ENCODE results near the gene SYNPO.

SYNPO gene

GRCh38 chr5:150644514-150644913 lies 4.1 kb downstream of the SYNPO start:
- H3K9me3 ChIP-seq = no peaks in the 10 kb centered on the region
- H3K27ac ChIP-seq = no peak overlapping the region
- H3K36me3 ChIP-seq = no peaks in the 10 kb centered on the region
- no peaks in the 10 kb centered on the region for H3K4me1 ChIP-seq (ENCODE audit: control insufficient read depth in 1 of 2, insufficient read depth in 1 of 2, low read depth in 1 of 2, low read length in 1 of 2)
- no peaks in the 10 kb centered on the region for H3K27me3 ChIP-seq
- no peak for TF ChIP-seq CTCF (IDR thresholded peaks at IDR 0.05)
- H3K4me3 ChIP-seq (ENCODE audit: low read depth in 1 of 2, low read length in 1 of 2) = no peak overlapping the region

DNA sequence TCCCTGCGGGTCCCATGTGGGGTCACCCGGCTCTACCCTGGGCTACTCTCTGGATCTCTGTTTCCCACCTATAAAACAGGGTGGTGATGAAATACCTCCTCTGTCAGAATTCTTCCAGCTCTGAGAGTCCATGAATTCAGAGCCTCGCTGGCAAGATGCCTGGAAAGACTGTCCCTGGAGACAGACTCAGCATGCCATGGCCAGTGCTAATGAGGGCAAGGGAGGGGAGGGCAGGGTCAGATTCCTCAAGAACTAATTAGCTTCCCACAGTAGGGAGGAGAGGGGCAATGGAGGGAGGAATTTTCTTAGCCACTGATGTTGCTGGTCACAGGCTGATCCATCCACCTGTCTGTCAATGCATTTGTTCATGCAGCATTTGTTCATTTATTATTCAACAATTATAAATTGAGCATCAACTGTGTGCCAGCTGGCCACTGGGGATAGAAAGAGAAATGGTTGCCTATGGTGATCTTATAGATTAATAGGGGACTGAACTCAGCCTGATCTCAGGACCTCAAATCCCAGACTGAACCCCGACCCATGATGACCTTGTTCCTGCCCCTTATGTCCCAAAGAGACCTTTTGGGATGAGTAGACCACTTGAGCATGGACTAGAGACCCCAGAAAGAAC lies 4.7 kb downstream of the SYNPO start:
- Histone ChIP-seq H3K4me1 (ENCODE audit: control insufficient read depth in 1 of 2, insufficient read depth in 1 of 2, low read depth in 1 of 2, low read length in 1 of 2) (no peaks in the 10 kb centered on the region), H3K9me3 (no peaks in the 10 kb centered on the region)
- no peak for TF ChIP-seq CTCF (IDR thresholded peaks at IDR 0.05)

DNA sequence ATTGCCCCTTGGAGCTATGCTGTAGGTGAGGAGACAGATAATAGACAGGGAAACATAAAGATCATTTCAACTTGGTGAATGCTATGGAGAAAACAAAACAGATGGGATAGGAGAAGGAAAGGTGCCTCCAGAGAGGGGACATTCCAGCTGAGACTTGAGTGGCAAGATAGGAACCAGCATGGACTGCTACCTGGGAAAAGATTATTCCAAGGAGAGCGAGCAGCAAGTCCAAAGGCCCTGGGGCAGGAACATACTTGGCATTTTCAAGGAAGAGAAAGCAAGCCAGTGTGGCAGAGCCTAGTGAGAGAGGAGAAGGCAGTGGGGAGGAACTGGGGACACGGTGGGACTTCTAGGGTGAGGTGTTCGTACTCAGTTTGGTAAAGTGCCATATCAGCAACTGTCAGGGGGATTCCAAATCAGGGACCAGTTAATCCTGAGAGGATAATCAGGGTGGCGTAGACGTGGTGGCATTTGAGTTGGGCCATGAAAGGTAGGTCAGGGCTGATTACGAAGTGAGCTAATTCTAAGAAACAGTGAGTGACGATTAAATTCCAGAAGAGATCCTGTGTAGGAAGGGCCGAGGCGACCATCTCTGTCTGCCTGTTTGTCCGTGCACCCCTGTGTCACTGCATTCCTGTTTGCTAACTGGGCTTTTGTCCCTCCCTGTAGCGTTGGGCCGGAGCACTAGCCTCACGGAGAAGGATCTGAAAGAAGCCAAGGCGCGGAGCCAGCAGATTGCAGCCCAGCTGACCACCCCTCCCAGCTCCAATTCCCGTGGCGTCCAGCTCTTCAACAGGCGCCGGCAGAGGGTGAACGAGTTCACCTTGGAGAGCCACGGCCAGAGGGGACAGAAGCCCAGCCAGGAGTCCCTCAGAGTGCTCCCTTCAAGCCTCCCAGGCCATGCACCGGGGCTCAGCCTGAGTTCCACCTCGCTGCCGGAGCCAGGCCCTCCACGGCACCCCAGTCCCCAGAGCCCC lies 7.1 kb downstream of the SYNPO start:
- H3K27me3 ChIP-seq = no peaks in the 10 kb centered on the region
- H3K36me3 ChIP-seq = no peaks in the 10 kb centered on the region
- no peak overlapping the region for H3K27ac ChIP-seq
- H3K4me1 ChIP-seq (ENCODE audit: control insufficient read depth in 1 of 2, insufficient read depth in 1 of 2, low read depth in 1 of 2, low read length in 1 of 2) = no peaks in the 10 kb centered on the region
- no peaks in the 10 kb centered on the region for H3K9me3 ChIP-seq
- TF ChIP-seq CTCF (IDR thresholded peaks at IDR 0.05) = no peak
- no peak overlapping the region for H3K4me3 ChIP-seq (ENCODE audit: low read depth in 1 of 2, low read length in 1 of 2)

More for the DNA sequence above, 4.7 kb downstream of the SYNPO start:
- Histone ChIP-seq H3K36me3 (no peaks in the 10 kb centered on the region), H3K4me3 (ENCODE audit: low read depth in 1 of 2, low read length in 1 of 2) (no peak overlapping the region), H3K27ac (no peak overlapping the region), H3K27me3 (no peaks in the 10 kb centered on the region)

- H3K27me3 ChIP-seq = peaks cover under 1% of the 10 kb centered on the region
- H3K27ac ChIP-seq = no peak overlapping the region
- H3K36me3 ChIP-seq = no peaks in the 10 kb centered on the region
- H3K9me3 ChIP-seq = no peaks in the 10 kb centered on the region
- no peak overlapping the region for H3K4me3 ChIP-seq (ENCODE audit: low read depth in 1 of 2, low read length in 1 of 2)
- no peaks in the 10 kb centered on the region for H3K4me1 ChIP-seq (ENCODE audit: control insufficient read depth in 1 of 2, insufficient read depth in 1 of 2, low read depth in 1 of 2, low read length in 1 of 2)
- TF ChIP-seq CTCF (IDR thresholded peaks at IDR 0.05) = no peak
Observed at GRCh38 chr5:150648294-150649107, 8.0 kb downstream of the SYNPO start.

Measured in neutrophil (primary cell).